ENCODE measurements around the gene NT5DC1. TPM values are rescaled to one million over a fixed set of nuclear protein-coding genes. Genes with fewer than 3 reads are reported as not detected.

The NT5DC1 gene
- polyA plus RNA-seq, 3 donors: 10.5 to 24.6 (median 15.5) TPM

- WGBS, 3 donors: 95 to 100% (median 98%) methylated on average over 1 of the region's 1 CpG
- no peak overlapping the region for H3K27ac ChIP-seq (ENCODE audit: low read depth, low read length)
Observed at GRCh38 chr6:116168148-116168547, 67.5 kb downstream of the NT5DC1 start.

DNA sequence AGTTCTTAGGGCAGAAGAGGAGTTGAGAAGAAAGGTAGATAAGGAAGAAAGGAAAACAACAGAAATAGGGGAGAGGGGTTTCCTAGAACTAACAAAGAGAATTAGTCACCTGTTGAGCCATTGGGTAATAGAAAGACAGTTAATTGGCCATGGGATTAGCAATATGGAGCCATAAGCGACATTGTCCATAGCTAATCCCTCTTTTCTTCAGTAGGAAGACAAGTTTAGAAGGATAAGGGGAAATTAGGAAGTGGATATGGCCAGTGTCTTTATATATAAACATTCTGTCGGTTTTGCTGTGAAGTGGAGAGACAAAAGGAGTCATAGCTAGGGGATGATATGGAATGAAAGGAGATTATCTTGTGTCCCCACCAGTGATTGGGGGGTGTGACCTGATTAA is 69.2 kb downstream of the NT5DC1 start:
- WGBS, 3 donors: 90 to 93% (median 91%) methylated on average over 2 of the region's 2 CpGs
- no peak overlapping the region for H3K27ac ChIP-seq (ENCODE audit: low read depth, low read length)

DNA sequence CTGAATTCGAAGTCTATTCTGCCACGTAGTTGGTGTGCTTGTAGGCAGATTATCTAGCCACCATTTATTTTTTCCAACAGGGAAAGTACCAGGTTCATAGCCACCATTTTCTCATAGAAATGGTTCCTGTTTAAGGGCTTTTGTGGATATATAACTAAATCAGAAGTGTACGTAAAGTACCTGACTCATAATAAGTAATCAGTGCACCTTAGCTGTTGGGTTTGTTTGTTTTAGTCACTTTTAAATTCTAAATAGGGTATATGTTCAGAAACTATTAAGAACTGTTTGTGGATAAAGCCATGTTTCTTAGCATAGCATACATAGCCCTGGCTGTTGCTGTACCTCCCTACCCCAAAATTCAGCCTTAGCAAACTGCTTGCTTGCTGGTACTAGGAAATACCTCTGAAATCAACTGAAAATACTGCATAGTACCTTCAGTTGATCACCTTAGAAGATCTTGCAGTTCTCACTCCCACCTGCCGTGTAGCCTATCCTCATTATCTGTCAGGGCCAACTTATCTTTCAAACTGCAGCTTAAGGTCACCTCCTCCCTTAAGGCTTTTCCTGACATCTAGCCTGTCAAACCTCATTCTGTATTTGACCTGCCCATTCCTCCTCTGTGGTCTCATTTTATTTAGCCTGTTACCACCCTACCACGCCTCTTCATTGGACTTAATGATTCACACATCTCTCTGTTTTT is 69.9 kb downstream of the NT5DC1 start:
- WGBS, 3 donors: 89 to 96% (median 92%) methylated on average over 5 of the region's 5 CpGs
- no peak overlapping the region for H3K27ac ChIP-seq (ENCODE audit: low read depth, low read length)

DNA sequence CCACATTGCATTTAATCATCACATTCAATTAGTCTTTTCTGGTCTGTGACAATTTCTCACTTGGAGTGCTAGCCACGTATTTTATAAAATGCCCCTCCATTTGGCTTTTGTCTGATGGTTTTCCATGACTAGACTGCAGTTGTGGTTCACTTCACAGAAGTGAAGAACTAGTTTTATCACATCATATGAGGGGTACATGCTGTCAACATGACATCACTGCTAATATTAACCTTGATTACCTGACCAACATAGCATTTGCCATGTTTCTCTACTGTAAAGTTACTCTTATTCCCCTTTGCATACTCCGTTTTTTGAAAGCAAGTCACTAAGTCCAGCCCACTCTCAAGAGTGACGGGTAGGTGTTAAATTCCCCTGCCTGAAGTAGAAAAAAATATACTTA is 73.3 kb downstream of the NT5DC1 start:
- no peak overlapping the region for H3K27ac ChIP-seq (ENCODE audit: low read depth, low read length)
- WGBS, 3 donors: 63 to 64% (median 63%) methylated on average over 3 of the region's 3 CpGs

DNA sequence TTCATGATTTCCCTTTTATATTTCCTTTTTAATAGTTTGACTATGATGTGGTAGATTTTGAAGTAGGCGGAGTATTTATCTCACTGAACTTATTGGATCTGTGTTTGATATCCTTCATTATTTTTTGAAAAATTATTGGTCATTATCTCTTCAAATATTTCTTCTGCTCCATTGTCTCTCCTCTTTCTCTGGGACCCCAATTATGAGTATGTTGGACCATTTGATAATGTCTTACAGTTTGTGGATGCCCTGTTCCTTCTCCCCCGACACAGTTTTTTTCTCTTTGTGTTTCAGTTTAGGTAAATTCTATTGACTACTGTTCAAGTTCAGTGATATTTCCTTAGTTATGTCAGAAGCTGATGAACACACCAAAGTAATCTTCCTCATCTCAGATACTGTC is 74.7 kb downstream of the NT5DC1 start:
- H3K27ac ChIP-seq (ENCODE audit: low read depth, low read length): no peak overlapping the region
- 98 to 100% (median 100%) methylated on average over 2 of the region's 2 CpGs for whole genome bisulfite sequencing, 3 donors

- no peak overlapping the region for H3K27ac ChIP-seq (ENCODE audit: low read depth, low read length)
- WGBS, 3 donors: 79 to 87% (median 83%) methylated on average over 2 of the region's 2 CpGs
Observed at GRCh38 chr6:116176596-116176995, 75.9 kb downstream of the NT5DC1 start.

DNA sequence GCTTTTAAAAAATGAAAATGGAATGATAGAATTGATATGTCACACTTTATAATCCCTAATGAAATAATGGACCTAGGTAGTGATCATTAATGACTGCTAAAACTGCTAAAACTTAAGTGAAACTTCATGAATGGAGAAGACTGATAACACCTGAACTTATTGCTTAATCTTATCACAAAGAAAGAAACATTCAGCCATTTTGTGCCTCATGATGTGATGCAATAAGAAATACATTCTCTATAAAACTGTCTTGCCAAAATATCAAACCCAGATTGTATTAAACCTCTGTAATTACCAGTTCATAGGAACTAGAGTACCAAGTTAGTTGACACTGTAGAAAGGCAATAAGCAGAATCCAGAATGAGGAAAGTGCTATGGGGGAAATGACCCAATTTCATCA is 79.7 kb downstream of the NT5DC1 start:
- H3K27ac ChIP-seq (ENCODE audit: low read depth, low read length): no peak overlapping the region

- WGBS, 3 donors: 77 to 93% (median 80%) methylated on average over 2 of the region's 2 CpGs
Observed at GRCh38 chr6:116189472-116189871, 88.8 kb downstream of the NT5DC1 start.

GRCh38 chr6:116190550-116190949 is 89.9 kb downstream of the NT5DC1 start:
- no peak overlapping the region for H3K27ac ChIP-seq (ENCODE audit: low read depth, low read length)
- WGBS, 3 donors: 51 to 63% (median 57%) methylated on average over 4 of the region's 4 CpGs

More at GRCh38 chr6:116189472-116189871, 88.8 kb downstream of the NT5DC1 start:
- H3K27ac ChIP-seq (ENCODE audit: low read depth, low read length): no peak overlapping the region

- 90 to 97% (median 97%) methylated on average over 2 of the region's 2 CpGs for WGBS, 3 donors
- no peak overlapping the region for H3K27ac ChIP-seq (ENCODE audit: low read depth, low read length)
Observed at GRCh38 chr6:116191881-116192280, 91.2 kb downstream of the NT5DC1 start.

- no peak overlapping the region for H3K27ac ChIP-seq (ENCODE audit: low read depth, low read length)
- 50 to 71% (median 65%) methylated on average over 3 of the region's 3 CpGs for WGBS, 3 donors
Observed at GRCh38 chr6:116192786-116193185, 92.1 kb downstream of the NT5DC1 start.

DNA sequence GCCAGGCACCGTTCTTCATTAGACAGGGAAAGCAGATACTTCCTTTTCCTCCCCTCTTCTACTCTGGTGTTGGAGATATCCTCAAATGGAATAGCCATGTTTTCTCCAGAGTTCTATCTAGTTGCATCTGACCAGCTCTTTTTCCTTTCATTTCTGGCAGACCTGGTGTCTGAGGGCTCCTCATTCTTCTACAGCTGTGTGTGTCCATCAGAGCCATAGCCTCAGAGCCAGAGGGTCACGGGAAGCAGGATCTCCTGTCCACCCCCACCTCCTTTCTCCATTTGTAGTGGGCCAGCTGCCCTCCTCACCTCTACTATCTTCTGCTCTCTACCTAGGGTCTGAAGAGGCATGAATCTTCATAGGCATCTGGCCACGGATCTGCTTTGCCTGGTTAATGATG is 96.2 kb downstream of the NT5DC1 start:
- no peak overlapping the region for H3K27ac ChIP-seq (ENCODE audit: low read depth, low read length)
- WGBS, 3 donors: 82 to 96% (median 87%) methylated on average over 3 of the region's 3 CpGs

GRCh38 chr6:116200619-116201249 is 100.1 kb downstream of the NT5DC1 start:
- 63 to 85% (median 85%) methylated on average over 3 of the region's 3 CpGs for WGBS, 3 donors
- no peak overlapping the region for H3K27ac ChIP-seq (ENCODE audit: low read depth, low read length)

- 43 to 96% (median 90%) methylated on average over 2 of the region's 2 CpGs for WGBS, 3 donors
- no peak overlapping the region for H3K27ac ChIP-seq (ENCODE audit: low read depth, low read length)
Observed at GRCh38 chr6:116201538-116201937, 100.9 kb downstream of the NT5DC1 start.

DNA sequence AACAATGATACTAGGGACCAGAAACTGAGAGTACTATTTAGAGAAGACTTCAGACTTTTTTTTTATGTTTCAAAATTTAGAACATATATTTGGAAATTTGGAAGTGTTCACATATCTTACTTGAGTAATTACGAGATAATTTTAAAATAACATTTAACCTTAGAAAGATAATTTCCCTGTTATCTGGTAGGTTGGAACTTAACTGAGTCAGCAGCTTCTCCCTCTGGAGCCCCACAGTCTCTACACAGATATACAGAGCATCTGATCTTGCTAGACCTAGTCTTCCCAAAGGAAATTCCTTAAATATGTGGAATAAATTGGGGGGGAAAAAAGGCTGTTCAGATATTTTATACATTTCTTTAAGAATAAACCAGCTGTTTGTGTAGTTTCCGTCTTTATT is 104.6 kb downstream of the NT5DC1 start:
- no peak overlapping the region for H3K27ac ChIP-seq (ENCODE audit: low read depth, low read length)
- 60 to 71% (median 63%) methylated on average over 2 of the region's 2 CpGs for WGBS, 3 donors

DNA sequence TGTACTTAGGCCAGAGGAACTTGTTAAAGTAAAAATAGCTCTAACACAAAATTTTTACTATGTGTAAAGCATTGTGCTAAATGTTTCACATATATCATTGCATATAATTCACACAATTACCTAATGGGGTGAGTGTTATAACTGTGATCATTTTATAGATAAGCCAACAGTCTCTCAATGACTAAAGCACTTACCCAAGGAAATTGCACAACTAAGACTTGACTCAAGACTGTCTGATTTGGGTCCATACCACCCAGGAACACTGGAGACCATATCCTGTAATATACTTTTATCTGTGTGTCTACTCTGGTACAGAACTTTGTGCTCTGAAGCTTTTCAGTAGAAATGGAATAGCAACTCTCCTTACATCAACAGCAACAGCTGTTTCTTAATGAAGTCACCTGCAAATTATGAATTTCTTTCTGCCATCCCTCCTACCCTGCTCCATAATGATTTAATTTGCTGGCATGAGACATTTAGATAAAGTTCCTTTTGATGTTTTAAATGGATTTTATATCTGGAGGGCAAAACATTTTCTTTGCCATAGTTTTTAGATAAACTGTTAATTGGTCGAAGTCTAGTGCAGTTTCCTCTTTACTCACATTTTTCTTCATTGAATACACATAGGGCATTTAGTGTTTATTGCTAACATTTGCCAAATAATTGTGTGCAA is 105.7 kb downstream of the NT5DC1 start:
- WGBS, 3 donors: 88 to 94% (median 93%) methylated on average over 1 of the region's 1 CpG
- H3K27ac ChIP-seq (ENCODE audit: low read depth, low read length): no peak overlapping the region

- H3K27ac ChIP-seq (ENCODE audit: low read depth, low read length): no peak overlapping the region
- WGBS, 3 donors: 81 to 87% (median 82%) methylated on average over 4 of the region's 4 CpGs
Observed at GRCh38 chr6:116208056-116208785, 107.6 kb downstream of the NT5DC1 start.

DNA sequence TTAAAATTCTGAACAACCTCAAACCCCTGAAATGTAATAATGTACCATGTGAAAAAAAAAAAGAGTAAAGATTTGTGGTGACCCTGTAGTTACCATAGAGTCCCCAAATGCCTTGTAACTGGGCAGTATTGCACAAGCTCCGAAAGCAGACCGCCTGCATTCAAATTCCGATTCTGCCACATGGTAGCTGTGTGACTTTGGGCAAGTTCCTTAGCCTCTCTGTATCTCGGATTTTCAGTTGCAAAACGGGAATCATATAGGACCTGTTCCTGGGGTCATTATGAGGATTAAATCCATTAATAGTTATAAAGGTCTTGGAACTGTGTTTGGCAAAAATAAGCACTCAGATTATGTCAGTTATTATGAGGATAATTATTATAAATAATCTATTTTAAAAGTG is 109.7 kb downstream of the NT5DC1 start:
- no peak overlapping the region for H3K27ac ChIP-seq (ENCODE audit: low read depth, low read length)
- 92 to 94% (median 93%) methylated on average over 5 of the region's 5 CpGs for WGBS, 3 donors
